ENCODE measurements around the gene ZNF777. TPM values are rescaled to one million over a fixed set of nuclear protein-coding genes. Genes with fewer than 3 reads are reported as not detected.
A peak's percentile ranks its signal among the peaks of the same experiment; 100 is the strongest.

ZNF777 gene
- polyA plus RNA-seq, 1 experiment = 4.4 TPM

DNA sequence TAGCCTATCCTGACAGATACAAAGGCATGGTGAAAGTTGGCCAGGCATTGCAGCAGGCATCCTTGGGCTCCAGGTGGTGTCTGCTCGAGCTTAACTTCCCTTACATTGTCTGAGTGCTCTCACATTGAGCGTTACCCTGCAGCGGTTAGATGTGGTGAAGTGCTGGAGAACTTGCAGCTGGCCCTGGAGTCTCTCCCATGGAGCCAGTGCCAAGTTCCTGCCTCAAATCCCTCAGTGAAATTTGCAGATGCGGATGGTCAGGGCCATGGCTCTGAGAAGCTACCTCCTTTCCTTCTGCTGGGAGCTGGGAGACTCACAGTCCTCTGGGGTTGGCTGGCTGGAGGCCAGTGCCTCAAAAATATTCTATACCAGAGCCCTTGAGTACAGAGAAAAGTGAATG, 40.0 kb upstream of the ZNF777 start:
- POLR2A ChIA-PET = no interaction called here
- TF ChIP-seq, protein P1, sequence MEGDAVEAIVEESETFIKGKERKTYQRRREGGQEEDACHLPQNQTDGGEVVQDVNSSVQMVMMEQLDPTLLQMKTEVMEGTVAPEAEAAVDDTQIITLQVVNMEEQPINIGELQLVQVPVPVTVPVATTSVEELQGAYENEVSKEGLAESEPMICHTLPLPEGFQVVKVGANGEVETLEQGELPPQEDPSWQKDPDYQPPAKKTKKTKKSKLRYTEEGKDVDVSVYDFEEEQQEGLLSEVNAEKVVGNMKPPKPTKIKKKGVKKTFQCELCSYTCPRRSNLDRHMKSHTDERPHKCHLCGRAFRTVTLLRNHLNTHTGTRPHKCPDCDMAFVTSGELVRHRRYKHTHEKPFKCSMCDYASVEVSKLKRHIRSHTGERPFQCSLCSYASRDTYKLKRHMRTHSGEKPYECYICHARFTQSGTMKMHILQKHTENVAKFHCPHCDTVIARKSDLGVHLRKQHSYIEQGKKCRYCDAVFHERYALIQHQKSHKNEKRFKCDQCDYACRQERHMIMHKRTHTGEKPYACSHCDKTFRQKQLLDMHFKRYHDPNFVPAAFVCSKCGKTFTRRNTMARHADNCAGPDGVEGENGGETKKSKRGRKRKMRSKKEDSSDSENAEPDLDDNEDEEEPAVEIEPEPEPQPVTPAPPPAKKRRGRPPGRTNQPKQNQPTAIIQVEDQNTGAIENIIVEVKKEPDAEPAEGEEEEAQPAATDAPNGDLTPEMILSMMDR (IDR thresholded peaks at IDR 0.05; ENCODE audit: insufficient read depth, low read depth, low read length) = no peak
- H3K27me3 ChIP-seq (ENCODE audit: control insufficient read depth, insufficient read depth, low read length) = peaks cover 8% of the 10 kb centered on the region
- no peak for DNase-seq (ENCODE audit: low read depth)
- H3K4me3 ChIP-seq (ENCODE audit: low read depth, low read length) = no peak overlapping the region
- CTCF ChIA-PET = no interaction called here
- H3K36me3 ChIP-seq (ENCODE audit: control insufficient read depth, insufficient read depth, low read length) = no peaks in the 10 kb centered on the region

DNA sequence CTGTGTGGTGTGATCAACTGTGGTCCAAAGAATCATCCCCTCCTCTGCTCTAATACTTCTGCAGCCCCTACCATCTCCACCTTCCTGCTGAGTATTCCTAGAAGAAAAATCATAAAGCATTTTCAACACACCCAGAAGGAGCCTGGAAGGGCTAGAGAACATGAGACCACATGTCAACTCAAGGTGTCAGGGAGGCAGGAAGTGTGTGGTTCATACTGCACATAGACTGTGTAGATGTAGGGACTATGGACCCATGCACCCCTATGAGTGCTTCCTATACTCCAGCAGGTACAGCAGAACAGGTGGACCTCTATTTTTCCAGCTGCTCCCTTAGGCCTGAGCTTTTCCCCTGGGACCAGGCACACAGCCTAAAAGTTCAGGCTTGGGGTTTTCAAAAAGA, 39.3 kb upstream of the ZNF777 start:
- CTCF ChIA-PET = no interaction called here
- POLR2A ChIA-PET = no interaction called here
- DNase-seq (ENCODE audit: low read depth) = no peak
- TF ChIP-seq, protein P1 (IDR thresholded peaks at IDR 0.05; ENCODE audit: insufficient read depth, low read depth, low read length) = no peak
- H3K27me3 ChIP-seq (ENCODE audit: control insufficient read depth, insufficient read depth, low read length) = peaks cover 8% of the 10 kb centered on the region
- H3K36me3 ChIP-seq (ENCODE audit: control insufficient read depth, insufficient read depth, low read length) = no peaks in the 10 kb centered on the region
- no peak overlapping the region for H3K4me3 ChIP-seq (ENCODE audit: low read depth, low read length)

DNA sequence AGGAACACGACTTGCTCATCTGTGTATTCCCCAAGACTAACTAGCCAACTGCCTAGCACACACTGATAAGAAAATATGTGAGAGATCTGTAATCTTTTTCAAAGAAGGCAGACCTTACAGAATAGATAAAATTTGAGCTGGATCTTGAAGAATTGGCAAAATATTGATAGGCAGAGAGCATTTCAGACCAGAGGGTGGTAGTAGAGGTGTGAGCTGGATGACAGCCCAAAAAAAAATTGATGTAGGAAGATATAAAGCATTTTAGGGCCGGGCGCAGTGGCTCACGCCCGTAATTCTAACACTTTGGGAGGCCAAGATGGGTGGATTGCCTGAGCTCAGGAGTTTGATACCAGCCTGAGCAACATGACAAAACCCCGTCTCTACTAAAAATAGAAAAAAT, 37.9 kb upstream of the ZNF777 start:
- CTCF ChIA-PET = interaction anchor here (0.7 to 0.8 kb wide), 2 partner anchors 36 to 100 kb away, joined by 3 read pairs; no protein-coding TSS in a partner anchor
- TF ChIP-seq, protein P1 (IDR thresholded peaks at IDR 0.05; ENCODE audit: insufficient read depth, low read depth, low read length) = no peak
- no peak overlapping the region for H3K4me3 ChIP-seq (ENCODE audit: low read depth, low read length)
- DNase-seq (ENCODE audit: low read depth) = no peak
- H3K27me3 ChIP-seq (ENCODE audit: control insufficient read depth, insufficient read depth, low read length) = peaks cover 8% of the 10 kb centered on the region
- POLR2A ChIA-PET = no interaction called here
- H3K36me3 ChIP-seq (ENCODE audit: control insufficient read depth, insufficient read depth, low read length) = peaks cover 2% of the 10 kb centered on the region

DNA sequence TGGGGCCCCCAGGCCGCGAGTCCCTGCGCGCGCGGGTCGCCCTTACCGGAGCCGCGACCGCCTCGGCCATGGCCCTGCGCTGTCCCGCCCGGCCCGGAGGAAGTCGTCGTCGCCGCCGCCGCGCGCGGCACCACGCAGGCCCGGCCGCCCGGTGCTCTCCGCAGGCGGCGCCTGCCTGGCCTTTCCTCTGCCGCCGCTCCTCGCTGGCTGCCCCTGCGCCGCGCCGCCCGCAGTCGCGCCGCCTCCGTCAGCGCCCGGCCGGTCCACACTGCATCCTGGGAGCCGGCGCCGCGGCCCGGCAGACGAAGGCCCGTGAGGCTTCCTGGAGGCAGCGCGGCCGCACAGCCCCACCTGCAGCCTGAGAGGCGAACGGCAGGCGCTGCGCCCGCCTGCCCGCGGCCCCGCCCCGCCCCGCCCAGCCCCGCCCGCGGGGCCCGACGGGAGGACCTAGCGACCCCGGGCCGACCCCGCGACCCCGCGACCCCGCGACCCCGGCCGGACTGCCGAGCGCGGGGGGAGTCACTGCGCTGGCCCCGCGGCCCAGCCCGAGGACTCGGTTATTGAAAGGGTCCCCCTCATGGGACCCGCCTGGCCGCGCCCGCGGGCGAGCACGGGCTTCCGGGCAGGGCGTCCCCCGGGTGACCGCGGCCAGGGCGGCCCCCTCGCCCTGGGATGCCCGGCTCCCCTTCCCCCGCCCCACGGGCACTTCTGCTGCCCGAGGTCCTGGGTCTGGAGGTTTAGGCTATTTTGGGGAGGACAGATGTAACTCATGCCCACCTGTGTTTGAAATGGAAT, 36.8 kb upstream of the ZNF777 start, which contains the start of gene ZNF746:
Gene ZNF746 (minus strand): TSS at position 343 of the 795 bp plus-strand sequence. CDS start 273 bp downstream, at position 70.
- POLR2A ChIA-PET = no interaction called here
- CTCF ChIA-PET = no interaction called here
- TF ChIP-seq, protein P1 (IDR thresholded peaks at IDR 0.05; ENCODE audit: insufficient read depth, low read depth, low read length) = peak; percentile 46
- peak within 1 kb of the TSS; percentile 61 for H3K4me3 ChIP-seq (ENCODE audit: low read depth, low read length)
- DNase-seq (ENCODE audit: low read depth) = no peak
- peaks cover 10% of the 10 kb centered on the region for H3K36me3 ChIP-seq (ENCODE audit: control insufficient read depth, insufficient read depth, low read length)
- peaks cover 6% of the 10 kb centered on the region for H3K27me3 ChIP-seq (ENCODE audit: control insufficient read depth, insufficient read depth, low read length)

DNA sequence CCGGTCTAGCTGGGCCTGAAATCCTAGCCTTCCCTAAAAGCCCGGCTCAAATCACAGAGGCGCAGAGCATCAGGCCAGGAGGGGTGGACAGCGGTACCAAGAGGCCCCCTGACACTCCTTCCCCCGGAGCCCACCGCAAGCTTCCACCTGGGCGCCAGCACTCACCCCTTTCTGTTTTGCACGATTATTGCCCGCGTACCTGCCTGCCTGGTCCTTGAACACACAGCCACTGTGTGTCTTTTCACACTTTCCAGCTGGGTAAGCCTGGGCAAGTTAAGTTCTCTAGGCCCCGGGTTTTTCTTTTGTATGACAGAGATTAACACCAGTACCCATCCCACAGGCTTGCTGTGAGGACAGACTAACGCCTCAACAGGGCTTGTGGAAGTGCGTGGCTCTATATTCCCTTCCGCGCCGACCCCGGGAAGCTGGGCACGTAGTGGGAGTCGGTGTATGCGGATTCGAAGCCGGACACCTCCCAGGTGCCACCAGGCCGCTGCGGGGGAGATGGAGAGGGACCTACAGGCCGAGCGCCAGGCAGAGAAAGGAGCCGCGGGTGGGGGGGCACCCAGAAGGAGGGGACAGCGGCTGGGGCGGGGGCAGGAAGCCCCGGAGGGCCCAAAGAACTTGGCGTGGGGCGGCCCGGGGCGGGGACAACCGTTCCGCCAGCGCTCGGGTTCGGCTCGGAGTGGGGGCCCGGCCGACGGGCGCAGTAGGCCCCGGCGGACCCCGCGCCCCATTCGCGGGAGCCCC, 36.0 kb upstream of the ZNF777 start:
- TF ChIP-seq, protein P1 (IDR thresholded peaks at IDR 0.05; ENCODE audit: insufficient read depth, low read depth, low read length) = no peak
- peak overlapping the region; percentile 61 for H3K4me3 ChIP-seq (ENCODE audit: low read depth, low read length)
- CTCF ChIA-PET = interaction anchor here (1.0 to 2.9 kb wide), 4 partner anchors 20 to 187 kb away, joined by 3 to 13 read pairs (median 10); no protein-coding TSS in a partner anchor
- peaks cover 6% of the 10 kb centered on the region for H3K27me3 ChIP-seq (ENCODE audit: control insufficient read depth, insufficient read depth, low read length)
- peaks cover 13% of the 10 kb centered on the region for H3K36me3 ChIP-seq (ENCODE audit: control insufficient read depth, insufficient read depth, low read length)
- POLR2A ChIA-PET = no interaction called here
- DNase-seq (ENCODE audit: low read depth) = no peak
